ENCODE data around the gene ZC3H12D.

DNA sequence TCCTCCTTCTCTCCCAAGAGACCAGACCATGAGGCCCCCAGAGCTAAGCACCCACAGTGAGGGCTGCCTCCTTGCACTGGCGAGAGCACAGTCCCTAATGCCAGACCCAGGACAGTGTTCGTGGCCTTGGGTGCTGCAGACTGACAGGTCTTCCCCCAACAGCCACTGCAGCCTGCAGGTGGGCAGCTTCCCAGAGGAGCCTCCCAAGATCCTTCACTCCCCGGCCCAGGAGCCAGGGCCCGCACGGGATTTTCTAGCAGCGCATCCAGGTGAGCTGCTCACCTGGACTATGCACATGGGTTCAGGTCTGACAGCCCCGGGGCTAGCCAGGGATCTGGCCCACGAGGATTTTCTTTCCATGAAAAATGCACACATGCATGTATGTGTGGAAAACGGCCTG, 43.1 kb downstream of the ZC3H12D start:
- TF ChIP-seq CREB5 (CRISPR knock-in tag; IDR thresholded peaks at IDR 0.05; ENCODE audit: low read depth) (no peak), ZNF565 (CRISPR knock-in tag; conservative IDR thresholded peaks at IDR 0.05; ENCODE audit: low read depth) (no peak)

All from SK-N-SH treated with all-trans-retinoic acid at 6 μM for 48 hours (cell line).